ENCODE results near the gene CNTN5.

- TF ChIP-seq, protein P1, sequence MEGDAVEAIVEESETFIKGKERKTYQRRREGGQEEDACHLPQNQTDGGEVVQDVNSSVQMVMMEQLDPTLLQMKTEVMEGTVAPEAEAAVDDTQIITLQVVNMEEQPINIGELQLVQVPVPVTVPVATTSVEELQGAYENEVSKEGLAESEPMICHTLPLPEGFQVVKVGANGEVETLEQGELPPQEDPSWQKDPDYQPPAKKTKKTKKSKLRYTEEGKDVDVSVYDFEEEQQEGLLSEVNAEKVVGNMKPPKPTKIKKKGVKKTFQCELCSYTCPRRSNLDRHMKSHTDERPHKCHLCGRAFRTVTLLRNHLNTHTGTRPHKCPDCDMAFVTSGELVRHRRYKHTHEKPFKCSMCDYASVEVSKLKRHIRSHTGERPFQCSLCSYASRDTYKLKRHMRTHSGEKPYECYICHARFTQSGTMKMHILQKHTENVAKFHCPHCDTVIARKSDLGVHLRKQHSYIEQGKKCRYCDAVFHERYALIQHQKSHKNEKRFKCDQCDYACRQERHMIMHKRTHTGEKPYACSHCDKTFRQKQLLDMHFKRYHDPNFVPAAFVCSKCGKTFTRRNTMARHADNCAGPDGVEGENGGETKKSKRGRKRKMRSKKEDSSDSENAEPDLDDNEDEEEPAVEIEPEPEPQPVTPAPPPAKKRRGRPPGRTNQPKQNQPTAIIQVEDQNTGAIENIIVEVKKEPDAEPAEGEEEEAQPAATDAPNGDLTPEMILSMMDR (optimal IDR thresholded peaks at IDR 0.05 in 1 of 3, IDR thresholded peaks at IDR 0.05 in 1 of 3, conservative IDR thresholded peaks at IDR 0.05 in 1 of 3; ENCODE audit: extremely low read depth in 1 of 3, insufficient read depth in 2 of 3, low read length in 3 of 3), result no peak
- TF ChIP-seq EZH2 (IDR thresholded peaks at IDR 0.05; ENCODE audit: low read length), result no peak
These were observed 350.5 kb downstream of the CNTN5 start for GRCh38 chr11:99371257-99371656.
